BE2C (cell line): Measurements from ENCODE around the gene B3GAT3.

Experiments
- DNase-seq: peaks from one replicate; pipeline ENCODE4 v3.0.0-alpha.2; 2020
- H3K27me3 ChIP-seq: fragments of 250-450 bp; sonication (Bioruptor Pico); 2 replicates; pipeline ENCODE4 v1.5.1; 2020; ENCODE audit warnings: mild to moderate bottlenecking
- H3K36me3 ChIP-seq: fragments of 250-450 bp; sonication (Bioruptor Pico); 2 replicates; pipeline ENCODE4 v1.5.1; 2020; ENCODE audit warnings: mild to moderate bottlenecking
- H3K4me1 ChIP-seq: fragments of 250-450 bp; sonication (Bioruptor Pico); 2 replicates; pipeline ENCODE4 v1.5.1; 2020
- H3K4me3 ChIP-seq: 2 replicates; pipeline ENCODE4 v1.5.1; 2011; ENCODE audit warnings: low read depth, low read length
- H3K9me3 ChIP-seq: fragments of 250-450 bp; sonication (Bioruptor Pico); 2 replicates; pipeline ENCODE4 v1.5.1; 2020
- CTCF ChIP-seq: IDR thresholded peaks from 2 replicates; pipeline ENCODE4 v1.5.1; 2012; ENCODE audit warnings: mild to moderate bottlenecking, low read depth, low read length

The B3GAT3 gene

GRCh38 chr11:62608776-62609175 is 13.0 kb downstream of the B3GAT3 start:
- no peak for DNase-seq
- Histone ChIP-seq H3K36me3 (no peaks in the 10 kb centered on the region), H3K4me3 (no peak overlapping the region), H3K27me3 (no peaks in the 10 kb centered on the region), H3K4me1 (no peaks in the 10 kb centered on the region), H3K9me3 (no peaks in the 10 kb centered on the region)
- TF ChIP-seq CTCF, result no peak

- no peaks in the 10 kb centered on the region for H3K4me1 ChIP-seq
- H3K4me3 ChIP-seq, result no peak overlapping the region
- TF ChIP-seq CTCF, result no peak
- no peaks in the 10 kb centered on the region for H3K27me3 ChIP-seq
- no peak for DNase-seq
- H3K9me3 ChIP-seq, result no peaks in the 10 kb centered on the region
- H3K36me3 ChIP-seq, result no peaks in the 10 kb centered on the region
Observed at GRCh38 chr11:62607714-62608113, 14.1 kb downstream of the B3GAT3 start.

- no peak for TF ChIP-seq CTCF
- no peaks in the 10 kb centered on the region for H3K9me3 ChIP-seq
- H3K27me3 ChIP-seq, result no peaks in the 10 kb centered on the region
- H3K4me3 ChIP-seq, result no peak overlapping the region
- H3K4me1 ChIP-seq, result no peaks in the 10 kb centered on the region
- DNase-seq, result no peak
- H3K36me3 ChIP-seq, result no peaks in the 10 kb centered on the region
Observed at GRCh38 chr11:62605902-62606301, 15.9 kb downstream of the B3GAT3 start.

GRCh38 chr11:62605467-62605866 is 16.3 kb downstream of the B3GAT3 start:
- no peaks in the 10 kb centered on the region for H3K27me3 ChIP-seq
- TF ChIP-seq CTCF, result no peak
- no peak for DNase-seq
- H3K9me3 ChIP-seq, result no peaks in the 10 kb centered on the region
- H3K4me1 ChIP-seq, result no peaks in the 10 kb centered on the region
- H3K4me3 ChIP-seq, result no peak overlapping the region
- no peaks in the 10 kb centered on the region for H3K36me3 ChIP-seq

GRCh38 chr11:62604460-62605120 is 17.2 kb downstream of the B3GAT3 start:
- Histone ChIP-seq H3K36me3 (peaks cover 3% of the 10 kb centered on the region; the same call in 1 of the 2 replicates), H3K9me3 (no peaks in the 10 kb centered on the region), H3K27me3 (no peaks in the 10 kb centered on the region), H3K4me3 (no peak overlapping the region), H3K4me1 (no peaks in the 10 kb centered on the region)
- no peak for DNase-seq
- TF ChIP-seq CTCF, result no peak

GRCh38 chr11:62603776-62604299 is 17.9 kb downstream of the B3GAT3 start:
- no peaks in the 10 kb centered on the region for H3K27me3 ChIP-seq
- no peaks in the 10 kb centered on the region for H3K9me3 ChIP-seq
- H3K4me1 ChIP-seq, result no peaks in the 10 kb centered on the region
- no peak overlapping the region for H3K4me3 ChIP-seq
- peaks cover 3% of the 10 kb centered on the region; the same call in 1 of the 2 replicates for H3K36me3 ChIP-seq
- no peak for TF ChIP-seq CTCF
- DNase-seq, result no peak
